Body of pancreas (tissue), 4 donors: ENCODE results near the gene HSF2BP.

ENCODE experiments used
- POLR2A ChIP-seq, 3 donors: fragments of 450-650 bp; IDR thresholded peaks; one replicate each; pipeline ENCODE4 v1.6.1; 2016; ENCODE audit warnings: antibody characterized with exemption in 3 of 3, mild to moderate bottlenecking in 2 of 3
- TF ChIP-seq, protein P1 (sequence below), 7 experiments: fragments of 450-650 bp in 4 of 7; fragments of 200-600 bp in 3 of 7; sonication (generic) in 3 of 7; IDR thresholded peaks; one replicate each; pipeline ENCODE4 v1.5.1; 2016 to 2019; ENCODE audit warnings: antibody characterized with exemption in 7 of 7

DNA sequence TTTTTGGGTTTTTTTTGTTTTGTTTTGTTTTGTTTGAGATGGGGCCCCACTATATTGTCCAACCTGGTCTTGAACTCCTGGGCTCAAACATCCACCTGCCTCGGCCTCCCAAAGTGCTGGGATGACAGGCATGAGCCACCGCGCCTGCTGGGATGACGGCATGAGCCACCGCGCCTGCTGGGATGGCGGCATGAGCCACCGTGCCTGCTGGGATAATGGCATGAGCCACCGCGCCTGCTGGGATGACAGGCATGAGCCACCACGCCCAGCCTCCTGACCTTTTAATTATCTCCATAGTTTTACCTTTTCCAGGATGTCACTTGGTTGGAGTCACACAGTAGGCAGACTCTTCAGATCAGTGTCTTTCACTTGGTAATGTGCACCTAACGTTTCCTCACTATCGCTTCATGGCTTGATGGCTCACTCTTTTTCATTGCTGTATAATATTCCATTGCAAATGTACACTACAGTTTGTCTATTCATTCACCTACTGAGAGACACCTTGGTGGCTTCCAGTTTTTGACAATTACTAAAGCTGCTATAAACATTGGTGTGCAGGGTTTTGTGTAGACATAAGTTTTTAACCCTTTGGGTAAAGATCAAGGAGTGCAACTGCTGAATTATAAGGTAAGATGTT, 49.6 kb upstream of the HSF2BP start:
- TF ChIP-seq POLR2A (IDR thresholded peaks at IDR 0.05): no peak
- TF ChIP-seq, protein P1, sequence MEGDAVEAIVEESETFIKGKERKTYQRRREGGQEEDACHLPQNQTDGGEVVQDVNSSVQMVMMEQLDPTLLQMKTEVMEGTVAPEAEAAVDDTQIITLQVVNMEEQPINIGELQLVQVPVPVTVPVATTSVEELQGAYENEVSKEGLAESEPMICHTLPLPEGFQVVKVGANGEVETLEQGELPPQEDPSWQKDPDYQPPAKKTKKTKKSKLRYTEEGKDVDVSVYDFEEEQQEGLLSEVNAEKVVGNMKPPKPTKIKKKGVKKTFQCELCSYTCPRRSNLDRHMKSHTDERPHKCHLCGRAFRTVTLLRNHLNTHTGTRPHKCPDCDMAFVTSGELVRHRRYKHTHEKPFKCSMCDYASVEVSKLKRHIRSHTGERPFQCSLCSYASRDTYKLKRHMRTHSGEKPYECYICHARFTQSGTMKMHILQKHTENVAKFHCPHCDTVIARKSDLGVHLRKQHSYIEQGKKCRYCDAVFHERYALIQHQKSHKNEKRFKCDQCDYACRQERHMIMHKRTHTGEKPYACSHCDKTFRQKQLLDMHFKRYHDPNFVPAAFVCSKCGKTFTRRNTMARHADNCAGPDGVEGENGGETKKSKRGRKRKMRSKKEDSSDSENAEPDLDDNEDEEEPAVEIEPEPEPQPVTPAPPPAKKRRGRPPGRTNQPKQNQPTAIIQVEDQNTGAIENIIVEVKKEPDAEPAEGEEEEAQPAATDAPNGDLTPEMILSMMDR (IDR thresholded peaks at IDR 0.05): no peak
